Kasumi-1 (cell line): ENCODE data around the gene PRRX1.

ENCODE experiments used
- DNase-seq, 2 experiments: peaks; one replicate each; lab custom pipeline; 2025; lab: John Stamatoyannopoulos, UW

PRRX1 gene

DNA sequence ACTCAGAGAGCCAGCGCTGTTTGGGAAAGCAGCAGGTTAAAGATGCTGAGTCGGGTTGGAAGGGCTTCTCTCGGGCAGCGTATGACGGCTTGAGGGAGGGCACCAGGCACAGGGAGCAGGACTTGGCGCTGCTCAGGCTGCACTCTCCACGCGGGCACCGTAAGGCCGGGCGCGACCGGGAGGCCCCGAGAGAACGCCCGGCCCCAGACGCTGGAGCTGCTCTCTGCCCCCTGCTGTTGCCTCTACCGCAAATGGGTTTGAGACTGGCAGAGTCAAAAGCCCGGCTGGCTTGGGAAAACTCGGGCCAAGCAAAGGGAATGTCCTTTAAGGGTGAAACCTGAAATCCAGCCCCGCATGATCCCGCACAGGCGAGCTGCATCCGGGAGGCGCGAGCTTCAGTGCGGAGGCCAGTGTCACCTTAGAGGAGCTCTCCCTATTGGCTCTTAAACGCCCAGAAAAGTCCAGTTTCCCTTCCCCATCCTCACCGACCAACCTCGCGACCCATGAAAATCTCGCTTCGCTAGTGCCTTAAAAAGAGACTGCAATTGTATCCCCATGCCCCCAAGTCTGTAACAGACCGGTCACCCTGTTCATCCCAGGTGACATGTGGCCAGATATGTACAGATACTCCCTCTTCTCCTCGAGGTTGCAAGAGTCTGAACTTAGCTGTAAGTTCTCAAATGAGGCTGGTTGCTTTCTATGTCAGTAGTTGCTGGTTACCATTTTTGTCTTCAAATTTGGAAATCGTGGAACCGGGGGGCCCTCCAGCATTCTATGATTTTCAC is 1.1 kb downstream of the PRRX1 start:
- DNase-seq, result no peak

DNA sequence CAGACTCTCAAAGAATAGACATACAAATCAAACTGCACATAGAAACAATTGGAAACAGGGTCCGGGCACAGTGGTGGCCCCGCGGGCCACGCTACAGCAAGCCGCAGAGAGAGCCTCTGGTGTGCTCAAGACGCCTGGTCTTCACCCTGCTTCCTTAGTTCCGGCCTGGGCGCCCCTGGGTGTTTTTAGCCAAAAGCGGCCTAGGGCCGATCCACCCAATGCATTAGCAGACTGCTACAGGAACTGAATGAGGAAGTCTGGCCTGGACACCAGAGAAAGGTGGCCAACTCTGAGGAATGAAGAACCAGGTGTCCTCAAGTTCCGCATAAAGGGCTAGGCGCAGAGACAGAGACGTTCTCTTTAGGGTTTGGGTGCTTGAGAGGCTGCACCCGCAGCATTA is 1.7 kb downstream of the PRRX1 start:
- DNase-seq, result no peak

DNA sequence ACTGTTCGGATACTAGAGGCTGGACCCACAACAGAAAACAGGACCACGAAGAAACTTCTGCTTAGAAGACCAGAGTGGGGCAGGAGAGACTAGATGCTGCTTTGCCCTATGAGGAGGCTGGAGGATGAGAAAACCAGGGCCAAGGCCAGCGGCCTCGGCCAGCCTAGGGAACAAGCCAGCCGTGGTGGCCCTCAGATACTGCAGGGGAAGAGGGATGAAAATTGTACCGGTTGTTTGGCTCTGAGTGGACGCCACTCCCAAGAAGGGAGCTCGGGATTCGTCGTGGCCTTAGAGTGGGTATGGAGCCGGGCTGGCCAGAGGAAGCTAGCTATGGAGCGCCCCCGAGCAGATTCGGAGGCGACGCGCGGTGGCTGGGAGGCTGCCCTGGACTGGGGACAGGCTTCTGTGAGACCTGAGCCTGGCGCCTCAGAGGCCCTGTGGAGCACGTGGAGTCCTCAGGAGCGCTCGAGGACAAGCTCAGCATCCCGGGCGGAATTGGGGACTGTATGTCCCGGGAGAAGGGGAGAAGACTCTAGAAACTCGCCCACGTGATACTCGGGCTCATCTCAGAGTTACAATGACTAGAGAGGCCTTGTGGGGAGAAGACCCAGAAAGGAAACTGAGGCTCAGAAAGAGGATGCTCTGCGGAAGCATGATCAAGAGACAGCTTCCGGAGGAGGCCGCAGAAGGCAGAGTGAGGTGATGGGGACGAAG is 2.8 kb downstream of the PRRX1 start:
- DNase-seq, result no peak

DNA sequence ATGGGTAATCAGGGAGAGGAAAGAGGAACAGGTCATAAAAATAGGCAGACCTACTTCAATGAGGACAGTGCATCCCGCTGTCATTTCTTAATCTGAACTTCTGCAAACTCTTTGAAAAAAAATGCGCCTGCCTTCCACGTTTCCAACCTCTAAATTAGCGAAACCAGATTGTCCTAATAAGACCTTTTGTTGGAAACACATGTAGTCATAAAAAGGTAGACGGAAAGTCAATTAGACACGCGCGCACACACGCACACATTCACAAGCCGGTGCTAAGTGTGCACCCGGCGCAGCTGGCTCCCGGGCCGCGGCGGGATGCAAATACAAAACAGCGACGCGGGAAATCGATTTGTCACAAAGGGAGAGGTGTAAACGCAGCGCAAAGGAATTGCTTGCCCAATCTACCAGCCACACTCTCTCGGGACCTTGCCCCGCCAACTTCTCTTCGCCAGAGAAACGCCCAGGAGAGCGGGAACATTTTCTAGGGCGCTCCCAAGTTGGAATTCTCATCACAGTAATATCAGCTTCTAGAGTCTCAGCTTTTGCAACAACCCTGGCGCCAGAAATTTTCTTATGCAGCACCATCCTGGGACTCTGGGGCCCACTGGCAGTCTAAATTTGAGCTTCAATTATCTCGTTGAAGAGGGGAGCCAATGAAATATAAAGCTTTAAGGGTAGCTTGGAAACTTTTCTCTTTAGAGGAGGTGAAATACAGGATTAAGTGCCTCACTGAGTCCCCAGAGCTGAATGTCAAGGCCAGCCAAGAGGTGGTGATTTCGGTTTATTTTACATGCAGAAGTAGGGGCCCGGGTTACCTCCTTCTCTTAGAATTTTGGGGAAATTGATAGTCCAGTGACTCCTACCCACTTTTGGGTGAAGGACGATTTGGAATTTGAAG is 4.5 kb downstream of the PRRX1 start:
- DNase-seq, result no peak

DNA sequence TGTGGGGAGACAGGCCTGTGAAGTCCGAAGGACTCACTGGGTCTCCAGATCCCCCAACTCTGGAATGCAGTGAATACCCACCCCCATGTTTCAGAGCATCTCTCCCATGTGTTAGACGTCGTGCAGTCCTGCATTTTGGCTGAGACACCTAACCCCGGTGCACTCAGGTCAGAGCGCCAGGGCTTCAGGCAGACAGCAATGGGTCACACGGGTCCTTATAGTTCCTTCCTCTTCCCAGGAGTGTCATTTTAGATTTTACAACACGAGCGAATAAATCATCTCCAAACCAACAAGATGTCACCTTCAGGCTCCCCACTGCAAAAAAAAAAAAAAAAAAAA is 5.1 kb downstream of the PRRX1 start:
- DNase-seq, result no peak

DNA sequence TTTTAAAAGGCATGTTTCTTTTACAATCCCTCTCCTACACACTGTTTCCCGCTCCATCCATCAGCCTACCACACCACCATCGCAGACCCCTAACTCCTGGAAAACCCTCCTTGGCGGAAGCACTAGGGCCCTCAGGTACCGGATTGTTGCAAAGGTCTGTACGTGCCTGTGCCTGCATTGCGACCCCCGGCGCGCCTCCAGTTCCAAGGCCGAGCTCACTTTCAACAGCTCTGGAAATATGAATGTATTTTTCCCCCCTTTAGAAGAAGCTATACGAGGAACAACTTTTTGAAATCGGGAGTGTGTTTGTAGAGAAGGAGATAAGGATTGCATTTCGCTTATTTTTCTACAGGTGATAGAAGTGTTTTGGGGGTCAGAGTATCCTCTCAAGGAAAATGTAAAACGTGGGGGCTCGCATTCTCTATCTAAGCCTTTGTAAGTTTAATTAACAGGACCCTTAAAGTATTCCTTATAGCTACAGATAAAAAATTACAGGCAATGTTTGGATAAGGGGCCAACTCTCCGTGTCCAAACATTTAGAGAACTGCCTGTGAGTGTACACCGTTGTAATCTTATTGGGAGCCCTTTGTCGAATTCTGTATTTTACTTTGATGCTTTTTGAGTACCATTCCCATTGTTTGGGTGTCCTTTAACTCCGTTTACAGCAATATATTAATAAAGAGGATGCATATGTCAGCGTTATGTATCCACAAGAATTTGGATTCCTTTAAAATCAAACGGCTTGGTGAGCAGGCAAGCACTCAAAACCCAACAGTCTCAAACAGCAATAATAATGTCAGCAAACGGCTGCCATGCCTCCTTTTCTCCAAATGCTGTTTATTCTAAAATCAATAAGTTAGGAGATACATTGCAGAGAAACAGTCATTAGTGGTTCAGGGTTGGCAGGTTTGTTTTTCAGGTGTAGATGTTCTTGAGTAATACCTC is 5.9 kb downstream of the PRRX1 start:
- no peak for DNase-seq

DNA sequence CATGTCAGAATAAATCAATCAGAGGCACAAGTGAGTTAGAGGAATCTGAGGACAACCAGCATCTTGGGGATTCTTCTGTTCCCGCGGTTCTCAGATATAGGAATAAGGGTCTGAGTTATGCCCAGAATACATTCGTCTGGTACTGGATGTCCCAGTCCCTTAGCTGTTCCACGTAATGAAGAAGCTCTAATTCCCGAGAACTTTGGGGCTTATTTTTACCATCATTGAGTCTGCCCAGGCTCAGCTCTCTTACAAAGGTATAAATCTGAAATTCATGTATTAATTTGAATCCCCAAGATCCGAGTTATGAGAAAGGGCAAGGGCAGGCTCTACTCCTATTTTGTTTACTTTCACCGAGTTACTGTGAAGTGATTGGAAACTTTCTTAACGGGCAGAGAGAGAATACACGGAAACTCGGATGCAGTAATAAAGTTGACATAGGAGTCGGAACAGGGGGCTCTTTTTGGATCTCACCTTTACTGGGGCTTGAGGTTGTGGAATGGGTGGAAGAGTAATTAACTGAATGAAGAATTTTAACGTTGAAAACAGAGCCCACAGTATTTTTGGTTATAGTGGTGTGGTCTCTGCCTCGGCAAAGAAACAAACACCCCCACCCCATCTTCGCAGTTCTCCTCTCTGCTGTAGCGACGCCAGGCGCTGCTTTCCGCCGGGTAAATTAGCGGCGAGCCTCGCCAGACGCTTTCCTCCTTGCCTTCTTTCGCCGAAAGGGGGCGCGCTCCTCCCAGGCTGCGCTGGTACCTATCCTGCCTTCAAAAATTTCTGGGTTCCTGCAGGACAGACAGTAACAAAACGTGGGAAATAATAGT is 7.1 kb downstream of the PRRX1 start:
- DNase-seq, result no peak

DNA sequence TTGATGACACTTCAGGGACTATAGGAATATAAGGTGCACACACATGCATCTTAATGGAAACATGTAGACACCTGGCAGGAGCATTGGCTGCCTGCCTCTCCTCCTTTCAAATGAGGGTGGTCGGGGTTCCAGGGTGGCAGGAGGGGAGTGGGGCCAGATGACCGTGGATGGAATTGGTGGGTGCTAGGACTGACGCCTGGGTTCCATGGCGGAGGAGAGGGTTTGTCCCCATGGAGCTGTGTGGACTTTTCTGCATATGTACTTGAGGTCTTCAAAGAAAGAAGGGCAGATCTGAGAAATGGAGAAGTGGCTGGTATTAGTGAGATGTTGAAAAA is 7.7 kb downstream of the PRRX1 start:
- DNase-seq, result no peak

DNA sequence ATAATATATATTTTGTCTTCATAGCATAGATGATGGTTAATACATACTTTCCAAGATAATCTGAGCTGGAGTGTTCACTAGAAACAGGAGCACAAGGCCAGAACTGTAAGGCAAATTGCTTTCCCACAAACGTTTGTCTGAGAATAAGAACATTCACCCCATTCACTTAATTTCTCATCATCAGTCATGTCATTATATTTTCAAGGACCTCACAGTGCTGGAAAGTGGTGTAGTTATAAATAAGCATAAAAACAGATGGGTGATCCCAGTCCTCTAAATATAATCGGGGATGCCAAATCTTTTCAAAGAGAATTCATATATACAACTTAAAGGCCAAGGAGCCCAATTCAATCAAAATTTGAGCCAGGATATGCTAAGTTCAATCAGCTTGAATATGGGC is 8.4 kb downstream of the PRRX1 start:
- no peak for DNase-seq

DNA sequence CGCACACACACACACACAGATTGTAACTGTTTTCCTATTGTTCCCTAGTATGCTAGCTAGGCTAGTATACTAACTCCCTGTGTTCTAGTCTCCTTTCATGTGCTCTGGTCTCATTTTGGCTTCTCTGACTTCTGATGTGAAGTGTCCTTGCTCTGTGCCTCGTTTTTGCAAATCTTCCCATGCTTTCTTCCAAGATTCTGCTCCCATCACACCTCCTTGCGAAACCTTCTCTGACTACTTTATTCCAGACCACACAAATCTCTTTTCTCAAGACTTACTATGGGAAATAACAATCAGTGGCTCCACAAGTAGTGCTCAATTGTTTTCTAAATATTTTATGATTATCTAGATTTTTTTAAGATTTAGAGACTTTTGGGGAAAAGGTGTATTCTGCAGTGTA is 10.3 kb downstream of the PRRX1 start:
- DNase-seq, result no peak

DNA sequence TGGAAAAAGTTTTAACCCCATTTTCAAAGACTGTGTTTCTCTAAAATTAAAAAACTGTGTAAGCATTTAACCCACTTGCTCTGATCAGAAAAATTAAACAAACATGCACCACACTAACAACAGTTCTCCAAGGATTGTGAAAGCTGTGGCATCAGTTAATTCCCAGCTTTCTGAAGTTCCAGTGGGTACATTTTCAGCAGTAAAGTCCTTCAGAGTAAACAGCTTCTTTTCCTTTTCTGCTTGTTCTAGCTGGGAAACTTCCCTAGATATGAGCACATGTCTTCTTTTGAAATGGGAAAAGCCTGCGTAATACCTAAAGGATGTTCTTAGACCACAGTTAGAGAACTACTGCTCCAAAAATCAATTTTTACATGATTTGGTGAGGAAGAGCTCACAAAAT is 11.1 kb downstream of the PRRX1 start:
- DNase-seq, result no peak

DNA sequence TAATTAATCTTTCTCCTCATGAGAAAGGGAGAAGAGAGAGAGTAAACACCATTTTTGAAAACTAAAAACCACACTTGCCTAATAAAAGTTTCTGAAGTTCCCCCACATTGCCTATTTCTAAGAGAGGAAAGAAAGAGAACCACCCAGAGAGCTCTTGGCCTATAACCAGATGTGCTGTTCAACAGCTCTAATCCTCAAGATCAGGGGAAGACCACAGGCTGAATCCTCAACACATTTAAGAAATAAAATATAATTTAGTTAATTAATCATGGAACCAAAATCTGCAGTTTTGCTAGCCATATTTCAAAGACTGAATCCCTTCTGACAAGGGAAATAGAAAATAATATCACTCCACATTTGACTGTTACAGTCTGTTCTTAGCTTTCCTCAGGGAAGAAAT is 11.9 kb downstream of the PRRX1 start:
- no peak for DNase-seq

DNA sequence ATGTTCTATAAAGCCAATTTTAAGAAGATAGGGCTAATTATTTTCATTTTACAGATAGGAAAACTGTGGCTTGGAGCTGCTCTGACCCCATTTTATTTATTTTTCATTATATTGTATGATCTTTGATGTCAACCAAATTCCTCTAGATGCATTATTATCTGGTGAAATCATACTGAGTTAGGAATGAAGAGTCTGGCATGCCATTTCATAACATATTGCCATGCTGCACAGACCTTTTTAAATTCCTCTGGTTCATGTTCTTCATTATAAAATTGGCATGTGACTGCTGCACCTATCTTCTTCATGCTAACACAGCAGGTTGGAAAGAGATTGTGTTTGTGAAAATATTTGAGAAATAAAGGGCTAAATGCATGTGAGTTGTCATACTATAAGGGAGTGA is 12.7 kb downstream of the PRRX1 start:
- no peak for DNase-seq

DNA sequence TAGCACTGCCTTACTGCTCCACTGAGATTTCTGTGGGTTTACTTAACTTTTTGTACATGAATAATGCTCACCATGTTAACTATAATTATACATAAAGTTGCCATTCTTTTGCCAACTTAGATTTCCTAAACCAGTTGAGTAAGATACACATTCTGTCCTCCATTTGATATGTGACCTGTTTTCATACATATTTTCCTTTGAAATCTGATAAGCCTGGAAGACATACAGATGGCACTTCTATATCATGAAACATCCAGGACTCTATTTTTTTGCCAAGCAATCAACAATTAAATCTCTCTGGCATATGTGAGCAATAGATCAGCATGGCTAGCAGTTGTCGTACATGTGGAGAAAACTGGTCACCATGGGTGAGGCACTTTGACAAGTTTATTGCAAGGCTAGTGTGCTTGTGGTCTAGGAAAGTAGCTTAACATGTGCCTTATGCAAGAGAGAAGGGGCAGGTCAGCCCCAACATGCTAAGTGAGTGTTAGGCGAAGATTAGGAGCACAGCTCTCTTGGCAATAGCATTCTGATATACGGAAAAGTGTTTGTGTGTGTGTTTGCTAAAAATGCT is 14.2 kb downstream of the PRRX1 start:
- no peak for DNase-seq

DNA sequence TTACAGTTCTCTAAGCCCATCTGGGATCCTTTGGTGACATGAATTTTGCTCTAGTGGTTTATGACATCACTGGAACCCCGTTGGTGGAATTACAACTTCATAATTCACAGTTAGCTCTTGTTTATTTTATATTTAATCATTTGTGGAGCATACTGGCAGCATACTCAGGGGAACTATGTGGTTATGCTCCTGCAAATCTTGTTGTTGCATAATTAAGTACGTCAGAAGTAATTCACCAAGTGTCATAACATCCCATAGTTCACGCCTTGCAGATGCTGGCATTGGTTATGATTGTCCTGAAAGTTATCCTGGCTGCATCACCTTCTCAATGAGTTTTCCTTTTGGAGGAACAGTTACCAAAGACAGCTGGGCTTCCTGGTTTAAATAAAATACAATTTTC is 16.5 kb downstream of the PRRX1 start:
- no peak for DNase-seq

DNA sequence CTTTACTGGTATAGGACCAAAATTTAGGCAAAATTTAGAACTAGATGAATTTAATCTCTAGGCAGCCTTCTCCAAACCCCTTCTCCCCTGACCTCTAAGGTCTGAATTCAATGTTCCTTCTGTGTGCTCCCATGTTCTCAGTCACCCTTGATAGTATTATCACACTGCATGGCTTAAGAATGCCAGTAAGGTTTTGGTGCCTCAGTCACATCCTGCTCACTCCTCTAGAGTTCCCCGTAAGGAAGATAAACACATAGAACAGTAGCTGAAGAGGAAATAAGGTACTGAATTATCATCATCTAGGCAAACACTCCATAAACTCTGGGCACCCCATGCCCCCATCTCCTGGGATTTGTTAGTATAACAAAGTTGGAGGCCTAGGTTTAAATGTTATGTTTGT is 18.2 kb downstream of the PRRX1 start:
- DNase-seq, result no peak

DNA sequence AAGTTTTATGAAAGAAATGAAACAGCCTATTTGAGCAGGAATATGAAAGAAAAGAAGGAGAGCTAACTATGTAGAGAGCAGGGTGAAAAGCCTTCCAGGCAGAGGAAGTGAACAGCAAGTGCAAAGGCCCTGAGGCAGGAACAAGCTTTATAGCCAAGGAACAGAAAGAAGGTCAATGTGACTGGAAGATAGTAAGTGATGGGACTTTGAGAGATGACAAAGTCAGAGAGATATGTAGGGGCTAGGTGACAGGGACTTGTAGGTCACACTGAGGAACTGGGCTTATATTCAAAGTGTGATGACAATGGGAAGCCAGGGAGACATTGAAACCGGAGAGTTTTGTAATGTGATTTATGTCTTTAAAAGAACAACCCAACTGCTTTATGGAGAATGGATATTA is 18.9 kb downstream of the PRRX1 start:
- DNase-seq, result no peak

DNA sequence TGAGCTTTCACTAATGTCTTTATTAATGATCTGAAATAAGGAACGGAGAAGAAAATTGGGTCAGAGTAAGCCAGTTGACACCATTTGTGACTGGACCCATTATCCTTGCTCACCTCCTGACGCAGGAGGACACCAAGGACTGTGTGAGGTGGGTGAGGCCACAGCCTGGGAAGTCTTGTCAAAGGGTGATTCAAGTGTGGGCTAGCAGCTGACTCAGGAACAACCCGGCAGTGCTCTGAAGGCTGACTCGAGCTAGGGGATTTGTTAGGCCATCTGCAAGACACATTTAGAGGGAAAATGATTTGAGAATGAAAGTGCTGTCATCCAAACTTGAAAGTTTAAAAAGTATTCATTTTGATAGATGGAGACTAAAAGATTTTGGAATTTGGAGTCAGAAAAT is 21.2 kb downstream of the PRRX1 start:
- no peak for DNase-seq

DNA sequence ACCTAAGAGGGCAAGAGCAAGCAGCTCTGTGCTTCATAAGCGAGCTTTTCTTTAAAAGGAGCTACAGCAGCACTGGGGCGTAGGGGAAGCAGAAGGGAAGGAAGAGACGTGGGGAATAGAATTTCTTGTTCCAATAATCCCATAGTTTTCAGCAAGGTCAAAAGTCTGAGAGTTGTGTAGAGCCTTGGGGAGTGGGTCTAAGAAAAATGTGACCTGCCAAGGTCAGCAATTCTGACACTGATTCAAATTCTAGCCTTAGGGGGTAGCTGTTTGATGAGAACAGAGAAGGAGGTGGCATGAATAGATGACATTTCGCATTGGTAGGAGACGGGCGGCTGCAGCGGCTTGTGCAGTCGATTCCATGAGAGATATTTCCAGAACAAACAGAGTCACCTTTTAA is 22.4 kb downstream of the PRRX1 start:
- no peak for DNase-seq

DNA sequence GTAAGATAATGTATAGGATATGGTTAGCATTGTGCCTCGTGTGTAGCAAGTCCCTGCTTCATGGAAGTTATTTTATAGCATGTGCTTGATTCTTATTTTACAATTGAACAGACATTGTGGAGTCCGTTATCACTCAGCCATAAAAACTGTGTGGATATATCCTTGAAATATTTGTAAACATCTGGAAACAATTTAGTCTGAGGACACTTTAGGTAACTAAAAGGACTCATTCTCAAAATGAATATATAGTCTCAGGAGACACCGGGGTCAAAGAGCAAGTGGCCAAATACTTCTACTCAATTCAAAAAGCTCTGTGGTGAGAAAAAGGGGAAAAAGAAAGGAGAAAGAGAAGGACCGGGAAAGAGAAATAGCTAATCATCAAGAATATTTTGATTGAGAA is 23.7 kb downstream of the PRRX1 start:
- DNase-seq, result no peak

DNA sequence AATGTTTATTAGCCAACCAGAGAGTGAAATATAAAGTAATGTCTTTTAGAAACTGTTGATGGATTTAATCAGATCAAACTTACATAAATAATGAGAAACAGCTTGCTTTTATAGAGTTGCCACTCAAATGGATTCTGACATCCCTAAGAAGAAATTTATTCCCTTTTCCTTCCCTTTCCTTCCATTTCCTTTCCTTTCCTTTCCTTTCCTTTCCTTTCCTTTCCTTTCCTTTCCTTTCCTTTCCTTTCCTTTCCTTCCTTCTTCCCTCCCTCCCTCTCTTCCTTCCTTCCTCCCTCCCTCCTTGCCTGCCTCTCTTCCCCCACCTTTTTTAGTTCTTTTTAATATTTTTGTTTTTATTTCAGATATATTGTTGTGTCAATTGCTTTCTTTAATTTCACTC is 27.3 kb downstream of the PRRX1 start:
- DNase-seq, result no peak
